NB4 (cell line): Measurements from ENCODE around the gene CLMN.

ENCODE experiments used
- DNase-seq: peaks from one replicate; pipeline ENCODE4 v3.0.0; 2010; ENCODE audit warnings: low read depth
- H3K4me3 ChIP-seq: one replicate; pipeline ENCODE4 v1.5.1; 2011; ENCODE audit warnings: mild to moderate bottlenecking, low read depth, low read length, moderate library complexity
- CTCF ChIP-seq: IDR thresholded peaks from one replicate; pipeline ENCODE4 v1.5.1; 2012; ENCODE audit warnings: low read depth, low read length
- MAX ChIP-seq: IDR thresholded peaks from 2 replicates; pipeline ENCODE4 v1.6.1; 2011; ENCODE audit warnings: low read depth, low read length
- MYC ChIP-seq: IDR thresholded peaks from 2 replicates; pipeline ENCODE4 v1.6.1; 2011; ENCODE audit warnings: low read depth, low read length
- POLR2A ChIP-seq: IDR thresholded peaks from 2 replicates; pipeline ENCODE4 v1.6.1; 2011; ENCODE audit warnings: mild to moderate bottlenecking; ENCODE audit not compliant: insufficient read length; ENCODE audit errors: extremely low read depth

Gene CLMN

GRCh38 chr14:95265106-95266094, 54.3 kb downstream of the CLMN start:
- no peak overlapping the region for H3K4me3 ChIP-seq
- TF ChIP-seq MYC = no peak
- TF ChIP-seq CTCF = no peak
- TF ChIP-seq POLR2A = no peak
- no peak for TF ChIP-seq MAX
- DNase-seq = peak; percentile 76

- DNase-seq = no peak
- no peak for TF ChIP-seq MYC
- TF ChIP-seq POLR2A = no peak
- TF ChIP-seq MAX = no peak
- no peak for TF ChIP-seq CTCF
- no peak overlapping the region for H3K4me3 ChIP-seq
Observed at GRCh38 chr14:95264271-95264973, 55.3 kb downstream of the CLMN start.

GRCh38 chr14:95263527-95264231, 56.0 kb downstream of the CLMN start:
- no peak overlapping the region for H3K4me3 ChIP-seq
- TF ChIP-seq MYC (no peak), CTCF (no peak), MAX (no peak), POLR2A (no peak)
- no peak for DNase-seq

GRCh38 chr14:95262511-95262891, 57.2 kb downstream of the CLMN start:
- H3K4me3 ChIP-seq = no peak overlapping the region
- DNase-seq = no peak
- TF ChIP-seq CTCF (no peak), POLR2A (no peak), MYC (no peak), MAX (no peak)

GRCh38 chr14:95261616-95262510, 57.8 kb downstream of the CLMN start:
- no peak overlapping the region for H3K4me3 ChIP-seq
- DNase-seq = no peak
- TF ChIP-seq MAX (no peak), POLR2A (no peak), MYC (no peak), CTCF (no peak)
